CD14-positive monocyte (primary cell): ENCODE measurements around the gene NAE1. TPM values are rescaled to one million over a fixed set of nuclear protein-coding genes. Genes with fewer than 3 reads are reported as not detected.

Experiments used
- DNase-seq, 3 donors: peaks; one replicate each; pipeline ENCODE4 v3.0.0-alpha.2; 2011 to 2022
- H2AFZ ChIP-seq: 2 replicates; pipeline ENCODE4 v1.6.0; 2012; ENCODE audit warnings: mild to moderate bottlenecking, low read depth, low read length, inconsistent platforms; ENCODE audit not compliant: insufficient read depth, poor library complexity, severe bottlenecking
- H3K27ac ChIP-seq, 2 donors: 1 replicate in 1 of 2; 2 replicates in 1 of 2; pipeline ENCODE4 v1.5.1; 2012 to 2013; ENCODE audit warnings: low read length in 2 of 2, control low read depth in 1 of 2, inconsistent platforms in 1 of 2, low read depth in 1 of 2, mild to moderate bottlenecking in 1 of 2
- H3K27me3 ChIP-seq, 2 donors: one replicate each; pipeline versions ENCODE4 v1.6.0 to v1.6.1; 2011 to 2013; ENCODE audit warnings: low read length in 2 of 2; ENCODE audit not compliant: control insufficient read depth in 2 of 2, insufficient read depth in 2 of 2
- H3K36me3 ChIP-seq, 2 donors: replicated peaks in 1 of 2; 1 replicate in 1 of 2; 2 replicates in 1 of 2; pipeline versions ENCODE4 v1.5.1 to v1.6.1; 2012 to 2013; ENCODE audit warnings: low read length in 2 of 2, control low read depth in 1 of 2, inconsistent platforms in 1 of 2, mild to moderate bottlenecking in 1 of 2; ENCODE audit not compliant: insufficient read depth in 2 of 2, control insufficient read depth in 1 of 2
- H3K4me1 ChIP-seq, 2 donors: 1 replicate in 1 of 2; 2 replicates in 1 of 2; pipeline versions ENCODE4 v1.5.1 to v1.6.1; 2012 to 2013; ENCODE audit warnings: low read length in 2 of 2, control low read depth in 1 of 2, inconsistent platforms in 1 of 2, mild to moderate bottlenecking in 1 of 2, moderate library complexity in 1 of 2; ENCODE audit not compliant: insufficient read depth in 2 of 2, control insufficient read depth in 1 of 2
- H3K4me2 ChIP-seq: replicated peaks from 2 replicates; pipeline ENCODE3; 2012; ENCODE audit warnings: low read length, moderate library complexity, mild to moderate bottlenecking; ENCODE audit not compliant: poor library complexity, severe bottlenecking; ENCODE audit errors: extremely low read depth
- H3K4me3 ChIP-seq, 3 experiments: fragments of 200-600 bp in 1 of 3; sonication (generic) in 1 of 3; replicated peaks in 1 of 3; 1 replicate in 2 of 3; 2 replicates in 1 of 3; pipeline ENCODE4 v1.5.1; 2011 to 2013; ENCODE audit warnings: low read length in 3 of 3, mild to moderate bottlenecking in 3 of 3, control low read depth in 2 of 3, low read depth in 2 of 3, inconsistent platforms in 1 of 3, moderate library complexity in 1 of 3
- H3K79me2 ChIP-seq: 2 replicates; pipeline ENCODE4 v1.6.0; 2012; ENCODE audit warnings: mild to moderate bottlenecking, control low read depth, inconsistent platforms, low read length, moderate library complexity; ENCODE audit not compliant: insufficient read depth
- H3K9ac ChIP-seq: 2 replicates; pipeline ENCODE4 v1.6.0; 2017; ENCODE audit warnings: low read length, mild to moderate bottlenecking; ENCODE audit not compliant: insufficient read depth, poor library complexity, severe bottlenecking
- H3K9me3 ChIP-seq, 2 donors: replicated peaks in 1 of 2; 1 replicate in 1 of 2; 2 replicates in 1 of 2; pipeline versions ENCODE4 v1.5.1 to v1.6.1; 2012 to 2013; ENCODE audit warnings: low read length in 2 of 2, control low read depth in 1 of 2; ENCODE audit not compliant: control insufficient read depth in 1 of 2, insufficient read depth in 1 of 2
- H4K20me1 ChIP-seq: 2 replicates; pipeline ENCODE4 v1.6.0; 2012; ENCODE audit warnings: mild to moderate bottlenecking, low read length, control low read depth, moderate library complexity; ENCODE audit not compliant: insufficient read depth
- H3K27ac Mint-ChIP-seq, 7 donors: one replicate each; pipeline ENCODE4 v1.8.0; 2020; ENCODE audit warnings: mild to moderate bottlenecking in 7 of 7, mixed read lengths in 7 of 7, moderate library complexity in 6 of 7, inconsistent platforms in 2 of 7
- H3K27me3 Mint-ChIP-seq, 3 donors: one replicate each; pipeline ENCODE4 v1.8.0; 2021 to 2022; ENCODE audit warnings: low read depth in 3 of 3, mild to moderate bottlenecking in 3 of 3, mixed read lengths in 3 of 3, moderate library complexity in 3 of 3, inconsistent platforms in 1 of 3
- H3K36me3 Mint-ChIP-seq, 2 donors: one replicate each; pipeline ENCODE4 v1.8.0; 2020; ENCODE audit warnings: mixed read lengths in 2 of 2, inconsistent platforms in 1 of 2, mild to moderate bottlenecking in 1 of 2
- H3K4me1 Mint-ChIP-seq: one replicate; pipeline ENCODE4 v1.8.0; 2020; ENCODE audit warnings: mild to moderate bottlenecking, mixed read lengths
- H3K4me3 Mint-ChIP-seq, 2 donors: one replicate each; pipeline ENCODE4 v1.8.0; 2020; ENCODE audit warnings: mild to moderate bottlenecking in 2 of 2, mixed read lengths in 2 of 2, moderate library complexity in 1 of 2
- H3K9me3 Mint-ChIP-seq, 7 donors: one replicate each; pipeline ENCODE4 v1.8.0; 2020 to 2022; ENCODE audit warnings: mixed read lengths in 7 of 7, mild to moderate bottlenecking in 6 of 7, moderate library complexity in 6 of 7, inconsistent platforms in 2 of 7
- CTCF ChIP-seq: fragments of 200-600 bp; IDR thresholded peaks from one replicate; pipeline ENCODE4 v1.8.0; 2022; ENCODE audit warnings: antibody characterized with exemption, mild to moderate bottlenecking
- WGBS: methylation state at CpG from one replicate; pipeline ENCODE4 v1.1.5; 2013; ENCODE audit warnings: missing lambda C conversion rate; ENCODE audit not compliant: insufficient coverage; 5-methylcytosine and 5-hydroxymethylcytosine counted together
- intact Hi-C, 2 donors: fragments of 100-400 bp; cut with micrococcal nuclease; formaldehyde crosslinking; loops; one replicate each; pipeline versions ENCODE4 v1.15.0 to v1.15.1; 2023
- polyA plus RNA-seq, 3 donors: library from polyadenylated mRNA; depleted of rRNA in 1 of 3; unstranded in 2 of 3; stranded (reverse) in 1 of 3; fragments of 300-500 nt in 2 of 3; fragments of >200 nt in 1 of 3; fragmentation: Illumina TruSeq in 2 of 3; gene quantifications; 1 replicate in 2 of 3; 2 replicates in 1 of 3; pipeline ENCODE4 v1.2.3, GENCODE V29; 2012 to 2021

NAE1 gene
- polyA plus RNA-seq, 3 donors = 10.8 to 18.6 (median 16.8) TPM

GRCh38 chr16:66856801-66857200 is 26.0 kb upstream of the NAE1 start:
- peaks cover 0 to 5% of the 10 kb centered on the region in 2 donors for H3K4me1 ChIP-seq
- Mint-ChIP-seq H3K27ac (no peak overlapping the region), H3K9me3 (peaks cover 0 to 3% (median 0%) of the 10 kb centered on the region in 7 donors), H3K4me3 (no peak overlapping the region), H3K36me3 (no peaks in the 10 kb centered on the region), H3K27me3 (peaks cover 24 to 45% (median 30%) of the 10 kb centered on the region in 3 donors), H3K4me1 (peaks cover 4% of the 10 kb centered on the region)
- H3K4me2 ChIP-seq = no peak overlapping the region
- DNase-seq = no peak
- no peak overlapping the region for H2AFZ ChIP-seq
- no peaks in the 10 kb centered on the region for H4K20me1 ChIP-seq
- H3K27ac ChIP-seq = no peak overlapping the region
- H3K27me3 ChIP-seq = peaks cover 0 to 18% of the 10 kb centered on the region in 2 donors
- no peak for TF ChIP-seq CTCF
- WGBS = 92% methylated on average over 2 of the region's 2 CpGs
- H3K79me2 ChIP-seq = no peaks in the 10 kb centered on the region
- H3K36me3 ChIP-seq = no peaks in the 10 kb centered on the region
- no peak overlapping the region for H3K4me3 ChIP-seq
- H3K9me3 ChIP-seq = no peaks in the 10 kb centered on the region
- intact Hi-C loops = no loop called here
- no peak overlapping the region for H3K9ac ChIP-seq

- Mint-ChIP-seq H3K4me1 (peaks cover 4% of the 10 kb centered on the region), H3K9me3 (peaks cover 0 to 3% (median 0%) of the 10 kb centered on the region in 7 donors), H3K36me3 (no peaks in the 10 kb centered on the region), H3K4me3 (no peak overlapping the region), H3K27me3 (peaks cover 28 to 50% (median 30%) of the 10 kb centered on the region in 3 donors), H3K27ac (no peak overlapping the region)
- no peak for DNase-seq
- intact Hi-C loops = no loop called here
- Histone ChIP-seq H3K27me3 (peaks cover 0 to 22% of the 10 kb centered on the region in 2 donors), H3K36me3 (no peaks in the 10 kb centered on the region), H3K4me2 (no peak overlapping the region), H4K20me1 (no peaks in the 10 kb centered on the region), H3K9me3 (no peaks in the 10 kb centered on the region), H2AFZ (no peak overlapping the region), H3K27ac (no peak overlapping the region), H3K4me1 (peaks cover 0 to 5% of the 10 kb centered on the region in 2 donors), H3K4me3 (no peak overlapping the region), H3K9ac (no peak overlapping the region), H3K79me2 (no peaks in the 10 kb centered on the region)
- WGBS = 80% methylated on average over 1 of the region's 6 CpGs
- TF ChIP-seq CTCF = no peak
Observed at GRCh38 chr16:66856184-66856730, 25.5 kb upstream of the NAE1 start.
